Liver (tissue), 9 donors: ENCODE data around the gene HHAT. TPM values are rescaled to one million over a fixed set of nuclear protein-coding genes. Genes with fewer than 3 reads are reported as not detected.

Experiments used
- DNase-seq: peaks from one replicate; pipeline ENCODE4 v3.0.0-alpha.2; 2017; ENCODE audit warnings: low spot score
- H3K27ac ChIP-seq, 2 donors: one replicate each; pipeline ENCODE4 v1.7.0; 2013; ENCODE audit warnings: inconsistent platforms in 2 of 2, low read length in 2 of 2, control low read depth in 1 of 2, low read depth in 1 of 2, mild to moderate bottlenecking in 1 of 2
- H3K27me3 ChIP-seq, 4 donors: one replicate each; pipeline versions ENCODE4 v1.6.1 to v1.7.0; 2013; ENCODE audit warnings: low read length in 3 of 4, inconsistent platforms in 1 of 4, mild to moderate bottlenecking in 1 of 4, moderate library complexity in 1 of 4; ENCODE audit not compliant: control insufficient read depth in 4 of 4, insufficient read depth in 4 of 4
- H3K36me3 ChIP-seq, 4 donors: one replicate each; pipeline versions ENCODE4 v1.6.1 to v1.7.0; 2013; ENCODE audit warnings: low read length in 3 of 4, mild to moderate bottlenecking in 3 of 4, low read depth in 1 of 4, moderate library complexity in 1 of 4; ENCODE audit not compliant: control insufficient read depth in 4 of 4, insufficient read depth in 3 of 4
- H3K4me1 ChIP-seq, 4 donors: one replicate each; pipeline versions ENCODE4 v1.6.1 to v1.7.0; 2013; ENCODE audit warnings: low read length in 3 of 4, mild to moderate bottlenecking in 3 of 4, moderate library complexity in 1 of 4; ENCODE audit not compliant: control insufficient read depth in 4 of 4, insufficient read depth in 4 of 4
- H3K4me3 ChIP-seq, 3 donors: one replicate each; pipeline versions ENCODE4 v1.6.1 to v1.7.0; 2013; ENCODE audit warnings: low read length in 3 of 3, control low read depth in 1 of 3, low read depth in 1 of 3, mild to moderate bottlenecking in 1 of 3
- H3K9ac ChIP-seq, 2 donors: one replicate each; pipeline ENCODE4 v1.7.0; 2013; ENCODE audit warnings: low read length in 2 of 2, mild to moderate bottlenecking in 2 of 2, moderate library complexity in 2 of 2, control low read depth in 1 of 2, low read depth in 1 of 2
- H3K9me3 ChIP-seq, 4 donors: one replicate each; pipeline versions ENCODE4 v1.6.1 to v1.7.0; 2013; ENCODE audit warnings: low read length in 3 of 4; ENCODE audit not compliant: control insufficient read depth in 4 of 4
- ATF3 ChIP-seq: IDR thresholded peaks from 2 replicates; pipeline ENCODE4 v1.6.1; 2016; ENCODE audit warnings: antibody characterized with exemption
- CTCF ChIP-seq: fragments of 150-350 bp; IDR thresholded peaks from 2 replicates; pipeline ENCODE4 v1.5.1; 2017; ENCODE audit warnings: improper control_type of control experiment, low read depth, low read length; ENCODE audit not compliant: missing input control
- EGR1 ChIP-seq, 2 donors: IDR thresholded peaks; 2 replicates each; pipeline ENCODE4 v1.6.1; 2016 to 2018; ENCODE audit warnings: antibody characterized with exemption in 2 of 2, low read depth in 2 of 2
- FOXA1 ChIP-seq: IDR thresholded peaks from 2 replicates; pipeline ENCODE4 v1.6.1; 2016; ENCODE audit warnings: antibody characterized with exemption
- FOXA2 ChIP-seq: IDR thresholded peaks from 2 replicates; pipeline ENCODE4 v1.6.1; 2016; ENCODE audit warnings: antibody characterized with exemption
- GABPA ChIP-seq, 2 donors: IDR thresholded peaks in 1 of 2; conservative IDR thresholded peaks in 1 of 2; 2 replicates each; pipeline ENCODE4 v1.6.1; 2016; ENCODE audit warnings: antibody characterized with exemption in 2 of 2, mild to moderate bottlenecking in 1 of 2, moderate library complexity in 1 of 2
- HNF4A ChIP-seq, 2 donors: conservative IDR thresholded peaks; 2 replicates each; pipeline ENCODE4 v1.6.1; 2016; ENCODE audit warnings: antibody characterized with exemption in 2 of 2, mild to moderate bottlenecking in 2 of 2
- HNF4G ChIP-seq: IDR thresholded peaks from 2 replicates; pipeline ENCODE4 v1.6.1; 2016; ENCODE audit warnings: antibody characterized with exemption
- JUND ChIP-seq, 2 donors: IDR thresholded peaks; 2 replicates each; pipeline ENCODE4 v1.6.1; 2016; ENCODE audit warnings: antibody characterized with exemption in 2 of 2
- MAX ChIP-seq: IDR thresholded peaks from 2 replicates; pipeline ENCODE4 v1.6.1; 2016; ENCODE audit warnings: antibody characterized with exemption
- NR2F2 ChIP-seq: IDR thresholded peaks from 2 replicates; pipeline ENCODE4 v1.6.1; 2016; ENCODE audit warnings: antibody characterized with exemption
- RAD21 ChIP-seq, 2 donors: IDR thresholded peaks; 2 replicates each; pipeline ENCODE4 v1.6.1; 2016; ENCODE audit warnings: antibody characterized with exemption in 2 of 2, mild to moderate bottlenecking in 2 of 2
- REST ChIP-seq: IDR thresholded peaks from 2 replicates; pipeline ENCODE4 v1.6.1; 2016; ENCODE audit warnings: antibody characterized with exemption, mild to moderate bottlenecking
- RXRA ChIP-seq, 2 donors: IDR thresholded peaks; 2 replicates each; pipeline ENCODE4 v1.6.1; 2017 to 2018; ENCODE audit warnings: antibody characterized with exemption in 2 of 2, mild to moderate bottlenecking in 1 of 2
- SP1 ChIP-seq: IDR thresholded peaks from 2 replicates; pipeline ENCODE4 v1.6.1; 2018; ENCODE audit warnings: antibody characterized with exemption, mild to moderate bottlenecking
- TAF1 ChIP-seq: conservative IDR thresholded peaks from 2 replicates; pipeline ENCODE4 v1.6.1; 2016; ENCODE audit warnings: antibody characterized with exemption, mild to moderate bottlenecking
- YY1 ChIP-seq: IDR thresholded peaks from 2 replicates; pipeline ENCODE4 v1.6.1; 2016; ENCODE audit warnings: antibody characterized with exemption, mild to moderate bottlenecking
- ZBTB33 ChIP-seq: IDR thresholded peaks from 2 replicates; pipeline ENCODE4 v1.6.1; 2016; ENCODE audit warnings: antibody characterized with exemption
- WGBS: extraction: QIAGEN DNeasy Blood & Tissue Kit; methylation state at CpG from one replicate; pipeline ENCODE4 v1.1.7; 2013; 5-methylcytosine and 5-hydroxymethylcytosine counted together
- polyA plus RNA-seq, 2 donors: library from polyadenylated mRNA; stranded (reverse) in 1 of 2; unstranded in 1 of 2; fragments of 200-250 nt in 1 of 2; fragments of >200 nt in 1 of 2; fragmentation: Nextera tagmentation in 1 of 2; extraction: Ambion mirVana in 1 of 2; gene quantifications; one replicate each; pipeline versions ENCODE4 v1.2.1 to v1.2.3, GENCODE V29; 2013 to 2015
- total RNA-seq, 2 donors: library from RNA; depleted of rRNA; stranded (reverse); fragments of >200 nt; gene quantifications; one replicate each; pipeline ENCODE4 v1.2.3, GENCODE V29; 2014
- donor health status: healthy.
- donor health status: healthy.
- donor health status: healthy.
- donor health status: healthy.
- donor health status: healthy.

The HHAT gene
- total and polyA plus RNA-seq, 4 donors = 1.3 to 2.2 (median 1.6) TPM

- no peaks in the 10 kb centered on the region for H3K9me3 ChIP-seq
- no peak overlapping the region for H3K4me3 ChIP-seq
- no peaks in the 10 kb centered on the region for H3K27me3 ChIP-seq
- H3K36me3 ChIP-seq = peaks cover 0 to 5% (median 0%) of the 10 kb centered on the region in 4 donors
- H3K4me1 ChIP-seq = no peaks in the 10 kb centered on the region
- H3K27ac ChIP-seq = no peak overlapping the region
- H3K9ac ChIP-seq = no peak overlapping the region
- DNase-seq = no peak
- TF ChIP-seq YY1 = no peak
- no peak for TF ChIP-seq JUND (IDR thresholded peaks at IDR 0.05)
- TF ChIP-seq HNF4A (conservative IDR thresholded peaks at IDR 0.05) = no peak
- no peak for TF ChIP-seq NR2F2
- no peak for TF ChIP-seq FOXA2
- TF ChIP-seq ZBTB33 = no peak
- no peak for TF ChIP-seq EGR1 (IDR thresholded peaks at IDR 0.05; ENCODE audit: low read depth in 2 of 2)
- no peak for TF ChIP-seq REST
- no peak for TF ChIP-seq TAF1
- WGBS = 82% methylated on average over 9 of the region's 9 CpGs
These were observed 87.2 kb downstream of the HHAT start for GRCh38 chr1:210415846-210416448.

GRCh38 chr1:210416681-210417080, 88.0 kb downstream of the HHAT start:
- no peak for DNase-seq
- TF ChIP-seq HNF4G = no peak
- no peak for TF ChIP-seq RAD21 (IDR thresholded peaks at IDR 0.05)
- no peak for TF ChIP-seq RXRA (IDR thresholded peaks at IDR 0.05)
- no peak for TF ChIP-seq HNF4A (conservative IDR thresholded peaks at IDR 0.05)
- no peak for TF ChIP-seq FOXA1
- TF ChIP-seq ZBTB33 = no peak
- no peak for TF ChIP-seq EGR1 (IDR thresholded peaks at IDR 0.05; ENCODE audit: low read depth in 2 of 2)
- no peak for TF ChIP-seq MAX
- no peak for TF ChIP-seq REST
- TF ChIP-seq ATF3 = no peak
- no peak for TF ChIP-seq NR2F2
- TF ChIP-seq FOXA2 = no peak
- TF ChIP-seq CTCF = no peak
- no peak for TF ChIP-seq SP1
- TF ChIP-seq JUND (IDR thresholded peaks at IDR 0.05) = no peak
- TF ChIP-seq YY1 = no peak
- no peak for TF ChIP-seq GABPA (IDR thresholded peaks at IDR 0.05 in 1 of 2, conservative IDR thresholded peaks at IDR 0.05 in 1 of 2)
- TF ChIP-seq TAF1 = no peak
- Histone ChIP-seq H3K9me3 (no peaks in the 10 kb centered on the region), H3K27me3 (no peaks in the 10 kb centered on the region), H3K9ac (no peak overlapping the region), H3K27ac (no peak overlapping the region), H3K36me3 (peaks cover 0 to 5% (median 0%) of the 10 kb centered on the region in 4 donors), H3K4me1 (no peaks in the 10 kb centered on the region), H3K4me3 (no peak overlapping the region)
- 93% methylated on average over 2 of the region's 2 CpGs for WGBS
